Body of pancreas (tissue), 4 donors: Measurements from ENCODE around the gene PSMG4.

ENCODE experiments used
- CTCF ChIP-seq, 7 experiments: fragments of 450-650 bp in 4 of 7; fragments of 200-600 bp in 3 of 7; sonication (generic) in 3 of 7; IDR thresholded peaks; one replicate each; pipeline ENCODE4 v1.5.1; 2016 to 2019; ENCODE audit warnings: antibody characterized with exemption in 7 of 7
- POLR2A ChIP-seq, 3 donors: fragments of 450-650 bp; IDR thresholded peaks; one replicate each; pipeline ENCODE4 v1.6.1; 2016; ENCODE audit warnings: antibody characterized with exemption in 3 of 3, mild to moderate bottlenecking in 2 of 3

GRCh38 chr6:3280866-3281465, 22.2 kb downstream of the PSMG4 start:
- no peak for TF ChIP-seq CTCF (IDR thresholded peaks at IDR 0.05)
- TF ChIP-seq POLR2A (IDR thresholded peaks at IDR 0.05): no peak
